ENCODE data around the gene ADCY1.

DNA sequence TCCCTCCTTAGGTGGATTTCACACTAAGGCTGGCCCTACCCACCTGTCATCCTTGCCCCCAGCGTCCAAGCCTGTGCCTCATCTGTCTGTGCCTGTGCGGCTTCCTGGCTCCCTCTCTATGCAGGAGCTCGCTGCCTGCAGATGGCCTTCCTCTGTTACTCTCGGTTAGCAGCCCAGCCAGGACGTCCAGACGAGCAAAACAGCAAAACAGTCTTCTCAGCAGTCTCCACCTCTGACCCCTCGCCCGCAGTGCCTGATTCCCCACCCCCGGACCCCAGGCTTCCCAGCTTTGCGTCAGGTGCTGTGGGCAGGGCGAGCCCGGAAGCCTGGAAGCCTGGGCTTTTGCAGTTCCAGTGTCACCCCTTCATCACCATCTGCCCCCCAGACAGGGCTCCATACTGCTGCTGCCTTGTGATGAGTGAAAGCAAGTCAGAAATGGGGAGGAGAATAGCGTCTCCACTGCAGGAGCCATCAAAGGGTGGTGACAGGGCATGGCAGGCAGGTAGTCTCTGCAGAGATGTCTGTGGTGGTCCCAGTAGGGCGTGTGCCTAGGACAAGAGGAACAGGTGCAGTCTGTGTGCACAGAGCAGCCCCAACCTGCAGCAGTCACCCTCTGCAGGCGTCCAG lies 88.5 kb downstream of the ADCY1 start:
- TF ChIP-seq CTCF (conservative IDR thresholded peaks at IDR 0.05; ENCODE audit: low read depth, low read length) (no peak), EZH2 (IDR thresholded peaks at IDR 0.05; ENCODE audit: borderline replicate concordance, low read depth, low read length, poor library complexity, severe bottlenecking) (no peak)

All from A673 (cell line).